OCI-LY3 (cell line): ENCODE measurements around the gene SMCHD1.

Experiments
- CTCF ChIP-seq: fragments of 200-600, 300-600 bp; sonication (generic); IDR thresholded peaks from 2 replicates; pipeline ENCODE4 v1.5.1; 2014; ENCODE audit warnings: antibody characterized with exemption, low read length, low read depth
- EZH2phosphoT487 ChIP-seq: fragments of 200-600 bp; shearing (Covaris generic); IDR thresholded peaks from 2 replicates; pipeline ENCODE4 v1.6.1; 2018; ENCODE audit warnings: antibody characterized with exemption, mixed run types, low read depth

DNA sequence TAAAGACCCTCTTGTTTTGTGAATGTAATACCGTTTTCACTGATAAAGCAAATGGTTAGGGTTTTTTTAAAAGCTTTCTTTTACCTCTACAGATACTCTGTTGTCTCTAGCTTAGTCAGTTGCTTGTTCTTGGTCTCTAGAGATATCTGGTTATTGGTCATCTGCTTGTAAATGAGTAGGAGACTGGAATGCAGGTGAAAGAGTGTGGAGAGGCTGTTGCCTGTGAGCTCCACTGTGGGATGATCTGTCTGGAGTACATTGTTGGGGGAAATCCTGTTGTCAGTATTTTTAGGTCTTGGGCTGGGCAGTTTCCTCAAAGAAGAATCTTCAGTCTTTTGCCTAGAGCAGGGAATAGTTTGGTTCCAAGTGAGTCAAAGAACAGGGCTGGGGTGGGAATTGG lies 67.7 kb downstream of the SMCHD1 start:
- TF ChIP-seq CTCF (no peak), EZH2phosphoT487 (no peak)
